H7 (cell line): ENCODE results near the gene ZNF200. TPM values are rescaled to one million over a fixed set of nuclear protein-coding genes. Genes with fewer than 3 reads are reported as not detected.
"Not testable (repeated sequence)": the region's sequence is repeated elsewhere in the genome, so short reads cannot be mapped to it uniquely, and the experiment has no call there.

Source experiments
- DNase-seq: peaks from one replicate; pipeline ENCODE4 v3.0.0; 2012
- H3K27me3 ChIP-seq: 2 replicates; pipeline ENCODE4 v1.6.0; 2011; ENCODE audit warnings: mild to moderate bottlenecking, low read length; ENCODE audit not compliant: control insufficient read depth, insufficient read depth
- H3K36me3 ChIP-seq: replicated peaks from 2 replicates; pipeline ENCODE4 v1.5.1; 2011; ENCODE audit warnings: low read length; ENCODE audit not compliant: control insufficient read depth, insufficient read depth
- H3K4me3 ChIP-seq: 2 replicates; pipeline ENCODE4 v1.5.1; 2011; ENCODE audit warnings: low read depth, mild to moderate bottlenecking, control low read depth, low read length, moderate library complexity; ENCODE audit not compliant: insufficient read depth
- total RNA-seq: library from RNA; depleted of rRNA; stranded (reverse); fragments of >200 nt; shearing (Covaris generic); gene quantifications from 2 replicates; pipeline ENCODE4 v1.2.3, GENCODE V29; 2014

The ZNF200 gene
- total RNA-seq, 1 experiment from 2014 or later = 9.1 TPM

GRCh38 chr16:3241761-3242160 lies 6.8 kb upstream of the ZNF200 start:
- Histone ChIP-seq H3K27me3 (no peaks in the 10 kb centered on the region), H3K36me3 (no peaks in the 10 kb centered on the region), H3K4me3 (no peak overlapping the region)
- DNase-seq = no peak

- DNase-seq = peak; percentile 55
- H3K36me3 ChIP-seq = peaks cover 11% of the 10 kb centered on the region
- no peak overlapping the region for H3K4me3 ChIP-seq
- no peaks in the 10 kb centered on the region for H3K27me3 ChIP-seq
Observed at GRCh38 chr16:3235856-3236669, 1.1 kb upstream of the ZNF200 start.

- Histone ChIP-seq H3K27me3 (no peaks in the 10 kb centered on the region), H3K4me3 (peak overlapping the region; percentile 89), H3K36me3 (peaks cover 12% of the 10 kb centered on the region)
- DNase-seq = no peak
Observed at GRCh38 chr16:3234543-3234856, 458 bp downstream of the ZNF200 start.

- Histone ChIP-seq H3K36me3 (peaks cover 13% of the 10 kb centered on the region), H3K4me3 (no peak overlapping the region), H3K27me3 (no peaks in the 10 kb centered on the region)
- no peak for DNase-seq
Observed at GRCh38 chr16:3223913-3224515, 10.9 kb downstream of the ZNF200 start.

GRCh38 chr16:3220839-3221238 lies 14.1 kb downstream of the ZNF200 start:
- no peak for DNase-seq

GRCh38 chr16:3216263-3216640 lies 18.7 kb downstream of the ZNF200 start:
- H3K36me3 ChIP-seq = no peaks in the 10 kb centered on the region

More at GRCh38 chr16:3220839-3221238, 14.1 kb downstream of the ZNF200 start:
- H3K4me3 ChIP-seq = no peak overlapping the region
- H3K27me3 ChIP-seq = no peaks in the 10 kb centered on the region
- H3K36me3 ChIP-seq = peaks cover 11% of the 10 kb centered on the region

GRCh38 chr16:3215601-3216262 lies 19.2 kb downstream of the ZNF200 start:
- no peaks in the 10 kb centered on the region for H3K27me3 ChIP-seq
- DNase-seq = no peak
- no peak overlapping the region for H3K4me3 ChIP-seq
- H3K36me3 ChIP-seq = no peaks in the 10 kb centered on the region

More at GRCh38 chr16:3216263-3216640, 18.7 kb downstream of the ZNF200 start:
- Histone ChIP-seq H3K27me3 (no peaks in the 10 kb centered on the region), H3K4me3 (no peak overlapping the region)
- DNase-seq = no peak

- Histone ChIP-seq H3K36me3 (no peaks in the 10 kb centered on the region), H3K27me3 (no peaks in the 10 kb centered on the region), H3K4me3 (no peak overlapping the region)
- DNase-seq = no peak
Observed at GRCh38 chr16:3214904-3215600, 19.9 kb downstream of the ZNF200 start.

- Histone ChIP-seq H3K36me3 (no peaks in the 10 kb centered on the region), H3K4me3 (no peak overlapping the region), H3K27me3 (no peaks in the 10 kb centered on the region)
- DNase-seq = no peak
Observed at GRCh38 chr16:3212567-3212966, 22.4 kb downstream of the ZNF200 start.

GRCh38 chr16:3212006-3212405 lies 23.0 kb downstream of the ZNF200 start:
- no peak for DNase-seq
- H3K4me3 ChIP-seq = no peak overlapping the region
- H3K36me3 ChIP-seq = no peaks in the 10 kb centered on the region
- H3K27me3 ChIP-seq = no peaks in the 10 kb centered on the region

- H3K27me3 ChIP-seq = no peaks in the 10 kb centered on the region
- H3K36me3 ChIP-seq = no peaks in the 10 kb centered on the region
- no peak overlapping the region for H3K4me3 ChIP-seq
- DNase-seq = no peak
Observed at GRCh38 chr16:3207086-3207953, 27.6 kb downstream of the ZNF200 start.

- H3K4me3 ChIP-seq, H3K27me3 ChIP-seq, H3K36me3 ChIP-seq, DNase-seq: not testable (repeated sequence)
Observed at GRCh38 chr16:3205939-3206338, 29.0 kb downstream of the ZNF200 start.

GRCh38 chr16:3202903-3203539 lies 31.9 kb downstream of the ZNF200 start:
- H3K36me3 ChIP-seq = no peaks in the 10 kb centered on the region

More at GRCh38 chr16:3202903-3203539, 31.9 kb downstream of the ZNF200 start:
- Histone ChIP-seq H3K27me3 (no peaks in the 10 kb centered on the region; the same call in 1 of the 2 replicates), H3K4me3 (no peak overlapping the region)
- no peak for DNase-seq
